Gastroesophageal sphincter (tissue), 3 donors: ENCODE results near the gene ABHD6.

ENCODE experiments used
- EP300 ChIP-seq: sonication (generic); formaldehyde crosslinking; IDR thresholded peaks from one replicate; pipeline ENCODE4 v1.6.1; 2017; ENCODE audit warnings: antibody characterized with exemption, mild to moderate bottlenecking
- POLR2A ChIP-seq, 2 donors: fragments of 450-650 bp; IDR thresholded peaks; one replicate each; pipeline ENCODE4 v1.6.1; 2017; ENCODE audit warnings: antibody characterized with exemption in 2 of 2, mild to moderate bottlenecking in 2 of 2, moderate library complexity in 1 of 2
- POLR2AphosphoS5 ChIP-seq: sonication (generic); formaldehyde crosslinking; IDR thresholded peaks from one replicate; pipeline ENCODE4 v1.6.1; 2017; ENCODE audit warnings: antibody characterized with exemption
- TF ChIP-seq, protein P1 (sequence below), 4 experiments: fragments of 200-600 bp in 2 of 4; fragments of 450-650 bp in 2 of 4; sonication (generic) in 1 of 4; IDR thresholded peaks; one replicate each; pipeline ENCODE4 v1.5.1; 2017 to 2019; ENCODE audit warnings: antibody characterized with exemption in 4 of 4, mild to moderate bottlenecking in 2 of 4, moderate library complexity in 2 of 4

DNA sequence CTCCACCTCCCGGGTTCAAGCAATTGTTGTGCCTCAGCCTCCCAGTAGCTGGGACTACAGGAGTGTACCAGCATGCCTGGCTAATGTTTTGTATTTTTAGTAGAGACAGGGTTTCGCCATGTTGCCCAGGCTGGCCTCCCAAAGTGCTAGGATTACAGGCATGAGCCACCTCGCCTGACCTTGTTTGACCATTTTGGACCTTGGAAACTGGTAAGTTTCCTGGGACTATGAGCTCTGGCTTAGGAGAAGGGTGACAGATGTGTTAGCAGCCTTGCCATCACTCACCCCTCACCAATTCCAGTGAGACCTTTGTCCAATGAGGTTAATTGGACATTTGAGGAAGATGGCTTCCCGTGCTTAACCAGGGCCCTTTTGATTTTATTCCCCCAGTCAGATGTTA lies 46.7 kb upstream of the ABHD6 start:
- TF ChIP-seq EP300: no peak
- TF ChIP-seq, protein P1, sequence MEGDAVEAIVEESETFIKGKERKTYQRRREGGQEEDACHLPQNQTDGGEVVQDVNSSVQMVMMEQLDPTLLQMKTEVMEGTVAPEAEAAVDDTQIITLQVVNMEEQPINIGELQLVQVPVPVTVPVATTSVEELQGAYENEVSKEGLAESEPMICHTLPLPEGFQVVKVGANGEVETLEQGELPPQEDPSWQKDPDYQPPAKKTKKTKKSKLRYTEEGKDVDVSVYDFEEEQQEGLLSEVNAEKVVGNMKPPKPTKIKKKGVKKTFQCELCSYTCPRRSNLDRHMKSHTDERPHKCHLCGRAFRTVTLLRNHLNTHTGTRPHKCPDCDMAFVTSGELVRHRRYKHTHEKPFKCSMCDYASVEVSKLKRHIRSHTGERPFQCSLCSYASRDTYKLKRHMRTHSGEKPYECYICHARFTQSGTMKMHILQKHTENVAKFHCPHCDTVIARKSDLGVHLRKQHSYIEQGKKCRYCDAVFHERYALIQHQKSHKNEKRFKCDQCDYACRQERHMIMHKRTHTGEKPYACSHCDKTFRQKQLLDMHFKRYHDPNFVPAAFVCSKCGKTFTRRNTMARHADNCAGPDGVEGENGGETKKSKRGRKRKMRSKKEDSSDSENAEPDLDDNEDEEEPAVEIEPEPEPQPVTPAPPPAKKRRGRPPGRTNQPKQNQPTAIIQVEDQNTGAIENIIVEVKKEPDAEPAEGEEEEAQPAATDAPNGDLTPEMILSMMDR (IDR thresholded peaks at IDR 0.05): no peak
- TF ChIP-seq POLR2AphosphoS5: no peak
- no peak for TF ChIP-seq POLR2A (IDR thresholded peaks at IDR 0.05)
